ENCODE results near the gene CEP162. TPM values are rescaled to one million over a fixed set of nuclear protein-coding genes. Genes with fewer than 3 reads are reported as not detected.

CEP162 gene
- total RNA-seq, 2 donors from 2014 or later, result 3.5 to 5.5 TPM

- DNase-seq (ENCODE audit: low spot score), result no peak
These were observed 66.3 kb downstream of the CEP162 start for GRCh38 chr6:84161190-84161589.

GRCh38 chr6:84156306-84156705 is 71.1 kb downstream of the CEP162 start:
- DNase-seq (ENCODE audit: low spot score), result no peak
- TF ChIP-seq, protein P1, sequence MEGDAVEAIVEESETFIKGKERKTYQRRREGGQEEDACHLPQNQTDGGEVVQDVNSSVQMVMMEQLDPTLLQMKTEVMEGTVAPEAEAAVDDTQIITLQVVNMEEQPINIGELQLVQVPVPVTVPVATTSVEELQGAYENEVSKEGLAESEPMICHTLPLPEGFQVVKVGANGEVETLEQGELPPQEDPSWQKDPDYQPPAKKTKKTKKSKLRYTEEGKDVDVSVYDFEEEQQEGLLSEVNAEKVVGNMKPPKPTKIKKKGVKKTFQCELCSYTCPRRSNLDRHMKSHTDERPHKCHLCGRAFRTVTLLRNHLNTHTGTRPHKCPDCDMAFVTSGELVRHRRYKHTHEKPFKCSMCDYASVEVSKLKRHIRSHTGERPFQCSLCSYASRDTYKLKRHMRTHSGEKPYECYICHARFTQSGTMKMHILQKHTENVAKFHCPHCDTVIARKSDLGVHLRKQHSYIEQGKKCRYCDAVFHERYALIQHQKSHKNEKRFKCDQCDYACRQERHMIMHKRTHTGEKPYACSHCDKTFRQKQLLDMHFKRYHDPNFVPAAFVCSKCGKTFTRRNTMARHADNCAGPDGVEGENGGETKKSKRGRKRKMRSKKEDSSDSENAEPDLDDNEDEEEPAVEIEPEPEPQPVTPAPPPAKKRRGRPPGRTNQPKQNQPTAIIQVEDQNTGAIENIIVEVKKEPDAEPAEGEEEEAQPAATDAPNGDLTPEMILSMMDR (IDR thresholded peaks at IDR 0.05), result no peak
- H3K9me3 ChIP-seq, result no peaks in the 10 kb centered on the region
- no peaks in the 10 kb centered on the region for H3K4me1 ChIP-seq
- no peak overlapping the region for H3K27ac ChIP-seq
- H3K27me3 ChIP-seq, result no peaks in the 10 kb centered on the region
- H3K36me3 ChIP-seq, result no peaks in the 10 kb centered on the region
- H3K4me3 ChIP-seq, result no peak overlapping the region

More at GRCh38 chr6:84161190-84161589, 66.3 kb downstream of the CEP162 start:
- no peaks in the 10 kb centered on the region for H3K4me1 ChIP-seq
- H3K27ac ChIP-seq, result no peak overlapping the region
- TF ChIP-seq, protein P1 (IDR thresholded peaks at IDR 0.05), result no peak
- peaks cover 17% of the 10 kb centered on the region for H3K36me3 ChIP-seq
- H3K27me3 ChIP-seq, result no peaks in the 10 kb centered on the region
- H3K9me3 ChIP-seq, result no peaks in the 10 kb centered on the region
- H3K4me3 ChIP-seq, result no peak overlapping the region

DNA sequence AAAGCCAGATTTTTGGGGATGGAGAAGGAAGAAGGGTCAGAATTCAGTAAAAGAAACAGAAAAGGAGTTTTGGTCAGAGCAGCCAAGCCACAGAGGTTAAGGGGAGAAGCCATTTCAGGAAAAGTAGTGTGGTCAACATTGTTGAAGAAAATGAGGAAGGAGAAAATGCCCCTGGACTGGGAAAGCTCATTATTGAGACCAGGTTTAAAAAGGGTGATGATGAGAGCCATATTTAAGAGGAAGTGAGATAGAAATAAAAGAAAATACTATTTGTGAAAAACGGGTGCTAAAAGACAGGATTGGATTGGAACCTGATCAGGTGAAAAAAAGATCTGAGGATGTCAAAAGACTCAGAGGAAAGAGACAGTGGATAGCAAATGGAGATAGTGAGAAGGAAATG is 75.8 kb downstream of the CEP162 start:
- H3K4me1 ChIP-seq, result no peaks in the 10 kb centered on the region
- no peaks in the 10 kb centered on the region for H3K9me3 ChIP-seq
- H3K27ac ChIP-seq, result no peak overlapping the region
- TF ChIP-seq, protein P1 (IDR thresholded peaks at IDR 0.05), result no peak
- no peaks in the 10 kb centered on the region for H3K36me3 ChIP-seq
- H3K4me3 ChIP-seq, result no peak overlapping the region
- DNase-seq (ENCODE audit: low spot score), result no peak
- no peaks in the 10 kb centered on the region for H3K27me3 ChIP-seq

GRCh38 chr6:84150705-84151104 is 76.7 kb downstream of the CEP162 start:
- H3K36me3 ChIP-seq, result no peaks in the 10 kb centered on the region

GRCh38 chr6:84141521-84141920 is 85.9 kb downstream of the CEP162 start:
- Histone ChIP-seq H3K9me3 (no peaks in the 10 kb centered on the region), H3K27ac (no peak overlapping the region), H3K27me3 (no peaks in the 10 kb centered on the region), H3K4me1 (no peaks in the 10 kb centered on the region), H3K4me3 (no peak overlapping the region), H3K36me3 (peaks cover 4% of the 10 kb centered on the region)
- TF ChIP-seq, protein P1 (IDR thresholded peaks at IDR 0.05), result no peak
- no peak for DNase-seq (ENCODE audit: low spot score)

More at GRCh38 chr6:84150705-84151104, 76.7 kb downstream of the CEP162 start:
- Histone ChIP-seq H3K4me1 (no peaks in the 10 kb centered on the region), H3K27me3 (no peaks in the 10 kb centered on the region), H3K4me3 (no peak overlapping the region), H3K9me3 (no peaks in the 10 kb centered on the region), H3K27ac (no peak overlapping the region)
- TF ChIP-seq, protein P1 (IDR thresholded peaks at IDR 0.05), result no peak
- DNase-seq (ENCODE audit: low spot score), result no peak

DNA sequence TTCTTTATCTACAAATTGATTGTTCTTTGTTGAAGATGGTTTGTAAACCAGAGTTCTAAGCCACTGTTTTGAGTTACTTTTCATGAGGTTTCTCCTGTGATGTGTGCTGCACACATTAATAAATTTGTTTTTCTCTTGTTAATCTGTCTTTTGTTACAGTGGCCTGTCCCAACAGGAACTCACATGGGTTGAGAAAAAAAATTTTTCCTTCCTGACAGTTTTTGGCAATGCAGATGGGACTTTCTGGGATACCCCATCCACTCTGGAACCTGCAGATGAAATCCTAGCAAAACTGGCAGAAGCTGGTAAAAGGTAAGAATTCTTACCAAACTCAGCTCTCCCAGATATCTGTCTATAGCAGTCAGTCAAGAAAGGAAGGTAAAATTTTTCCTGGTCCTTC is 88.1 kb downstream of the CEP162 start:
- no peak overlapping the region for H3K4me3 ChIP-seq
- no peak overlapping the region for H3K27ac ChIP-seq
- H3K4me1 ChIP-seq, result no peaks in the 10 kb centered on the region
- no peak for DNase-seq (ENCODE audit: low spot score)
- TF ChIP-seq, protein P1 (IDR thresholded peaks at IDR 0.05), result no peak
- H3K9me3 ChIP-seq, result no peaks in the 10 kb centered on the region
- no peaks in the 10 kb centered on the region for H3K27me3 ChIP-seq
- peaks cover 4% of the 10 kb centered on the region for H3K36me3 ChIP-seq
